Measurements from ENCODE around the gene NDEL1. TPM values are rescaled to one million over a fixed set of nuclear protein-coding genes. Genes with fewer than 3 reads are reported as not detected.

Gene NDEL1
- polyA plus RNA-seq, 1 experiment, result 72.2 TPM

DNA sequence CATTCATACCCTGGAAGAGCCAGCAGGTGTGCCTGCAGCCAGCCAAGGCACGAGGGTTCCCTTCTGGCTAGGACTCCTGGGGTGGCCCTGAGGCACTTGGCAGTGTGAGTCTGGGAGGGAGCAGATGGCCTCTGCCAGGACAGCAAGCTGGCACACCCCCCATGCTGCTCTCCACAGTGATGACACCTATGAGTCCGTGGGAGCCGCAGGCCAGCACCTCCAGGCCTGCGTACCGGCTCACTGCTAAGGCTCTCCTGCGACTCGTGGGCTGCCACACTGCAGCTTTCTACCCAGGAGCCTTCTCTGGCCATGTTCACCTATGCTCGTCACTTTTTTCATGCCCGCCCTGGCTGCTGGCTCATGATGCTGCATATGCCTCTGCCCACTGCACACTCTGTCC is 68.1 kb downstream of the NDEL1 start:
- no peak overlapping the region for H3K4me3 ChIP-seq (ENCODE audit: low read depth, low read length)
- ChIA-PET CTCF (interaction anchor here (1.1 kb wide), 1 partner anchor 242 kb away, joined by 4 read pairs; no protein-coding TSS in a partner anchor), POLR2A (no interaction called here)
- DNase-seq (ENCODE audit: low read depth), result no peak
- no peaks in the 10 kb centered on the region for H3K27me3 ChIP-seq (ENCODE audit: control insufficient read depth, insufficient read depth, low read length)
- peaks cover 29% of the 10 kb centered on the region for H3K36me3 ChIP-seq (ENCODE audit: control insufficient read depth, insufficient read depth, low read length)
- TF ChIP-seq CTCF (IDR thresholded peaks at IDR 0.05; ENCODE audit: insufficient read depth, low read depth, low read length), result no peak

GRCh38 chr17:8504460-8505207 is 69.0 kb downstream of the NDEL1 start:
- ChIA-PET CTCF (no interaction called here), POLR2A (no interaction called here)
- H3K27me3 ChIP-seq (ENCODE audit: control insufficient read depth, insufficient read depth, low read length), result no peaks in the 10 kb centered on the region
- DNase-seq (ENCODE audit: low read depth), result no peak
- no peak for TF ChIP-seq CTCF (IDR thresholded peaks at IDR 0.05; ENCODE audit: insufficient read depth, low read depth, low read length)
- peaks cover 23% of the 10 kb centered on the region for H3K36me3 ChIP-seq (ENCODE audit: control insufficient read depth, insufficient read depth, low read length)
- H3K4me3 ChIP-seq (ENCODE audit: low read depth, low read length), result no peak overlapping the region

DNA sequence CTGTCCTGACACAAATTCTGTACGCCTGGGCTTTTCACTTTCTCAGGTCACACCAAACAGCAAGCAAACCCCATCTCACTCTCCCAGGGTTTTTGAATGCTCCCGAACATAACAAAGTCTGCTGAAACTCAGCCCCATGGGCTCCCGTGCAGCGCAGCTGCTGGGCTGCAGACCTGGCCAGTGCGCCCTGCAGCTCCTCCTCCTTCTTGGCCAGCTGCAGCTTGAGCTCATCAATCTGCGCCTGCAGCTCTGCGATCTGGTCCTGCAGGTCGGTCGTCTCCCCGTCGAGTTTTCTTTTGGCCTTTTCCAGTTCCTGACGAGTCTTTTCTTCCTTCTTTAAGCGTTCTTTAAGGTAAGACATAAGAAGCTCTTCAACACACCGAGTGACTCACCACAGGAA is 70.5 kb downstream of the NDEL1 start:
- Histone ChIP-seq H3K27me3 (ENCODE audit: control insufficient read depth, insufficient read depth, low read length) (no peaks in the 10 kb centered on the region), H3K4me3 (ENCODE audit: low read depth, low read length) (no peak overlapping the region), H3K36me3 (ENCODE audit: control insufficient read depth, insufficient read depth, low read length) (peaks cover 13% of the 10 kb centered on the region)
- no peak for DNase-seq (ENCODE audit: low read depth)
- ChIA-PET POLR2A (no interaction called here), CTCF (interaction anchor here (0.9 kb wide), 1 partner anchor 240 kb away, joined by 3 read pairs; no protein-coding TSS in a partner anchor)
- TF ChIP-seq CTCF (IDR thresholded peaks at IDR 0.05; ENCODE audit: insufficient read depth, low read depth, low read length), result no peak

- Histone ChIP-seq H3K27me3 (ENCODE audit: control insufficient read depth, insufficient read depth, low read length) (no peaks in the 10 kb centered on the region), H3K4me3 (ENCODE audit: low read depth, low read length) (no peak overlapping the region), H3K36me3 (ENCODE audit: control insufficient read depth, insufficient read depth, low read length) (peaks cover 11% of the 10 kb centered on the region; the same call in 1 of the 2 replicates)
- TF ChIP-seq CTCF (IDR thresholded peaks at IDR 0.05; ENCODE audit: insufficient read depth, low read depth, low read length), result no peak
- CTCF ChIA-PET, result interaction anchor here (0.6 kb wide), 1 partner anchor 250 kb away, joined by 3 read pairs; no protein-coding TSS in a partner anchor
- POLR2A ChIA-PET, result no interaction called here
- DNase-seq (ENCODE audit: low read depth), result no peak
Observed at GRCh38 chr17:8514801-8515200, 79.1 kb downstream of the NDEL1 start.

Small RNA genes within 50 kb of the gene (small RNA-seq; reads per million reads assigned to genes)
- gene RNU7-43P (ENCODE audit: insufficient read length, low read depth, low replicate concordance), result not detected

Other genes starting within 250 kb of the NDEL1 start
- 3.0 and 4.5 TPM in 2 replicates for gene BORCS6, start 245.7 kb upstream of the NDEL1 start, polyA plus RNA-seq (2011; rRNA removed)
- 13.4 and 26.1 TPM in 2 replicates for gene AURKB, start 225.3 kb upstream of the NDEL1 start, polyA plus RNA-seq (2011; rRNA removed)
- 5.4 and 9.2 TPM in 2 replicates for gene CTC1, start 187.8 kb upstream of the NDEL1 start, polyA plus RNA-seq (2011; rRNA removed)
- 12.2 and 15.6 TPM in 2 replicates for gene PFAS, start 186.6 kb upstream of the NDEL1 start, polyA plus RNA-seq (2011; rRNA removed)
- gene RANGRF, start 147.2 kb upstream of the NDEL1 start, polyA plus RNA-seq (2011; rRNA removed), result 35.5 and 50.7 TPM in 2 replicates
- 1.8 and 2.6 TPM in 2 replicates for gene SLC25A35, start 140.5 kb upstream of the NDEL1 start, polyA plus RNA-seq (2011; rRNA removed)
- not detected in 2 replicates for gene ARHGEF15, start 125.6 kb upstream of the NDEL1 start, polyA plus RNA-seq (2011; rRNA removed)
- not detected in 2 replicates for gene ODF4, start 96.0 kb upstream of the NDEL1 start, polyA plus RNA-seq (2011; rRNA removed)
- gene RPL26, start 52.7 kb upstream of the NDEL1 start, polyA plus RNA-seq (2011; rRNA removed), result 2,021 and 3,734 TPM in 2 replicates
- gene RNF222, start 38.1 kb upstream of the NDEL1 start, polyA plus RNA-seq (2011; rRNA removed), result not detected in 2 replicates
- 46.3 and 62.1 TPM in 2 replicates for gene MYH10, start 194.8 kb downstream of the NDEL1 start, polyA plus RNA-seq (2011; rRNA removed)

All from BJ (cell line).